Subcutaneous adipose tissue (tissue), 4 donors: ENCODE measurements around the gene USP25. TPM values are rescaled to one million over a fixed set of nuclear protein-coding genes. Genes with fewer than 3 reads are reported as not detected.

Experiments
- CTCF ChIP-seq: fragments of 450-650 bp; IDR thresholded peaks from one replicate; pipeline ENCODE4 v1.5.1; 2016; ENCODE audit warnings: low read depth, mild to moderate bottlenecking, control low read depth, antibody characterized with exemption, moderate library complexity
- total RNA-seq, 4 donors: library from RNA; depleted of rRNA; stranded (reverse); fragments of >200 nt; gene quantifications; one replicate each; pipeline ENCODE4 v1.1.0, GENCODE V29; 2016

Gene USP25
- total RNA-seq, 4 donors from 2014 or later: 61.9 to 93.9 (median 72.8) TPM

DNA sequence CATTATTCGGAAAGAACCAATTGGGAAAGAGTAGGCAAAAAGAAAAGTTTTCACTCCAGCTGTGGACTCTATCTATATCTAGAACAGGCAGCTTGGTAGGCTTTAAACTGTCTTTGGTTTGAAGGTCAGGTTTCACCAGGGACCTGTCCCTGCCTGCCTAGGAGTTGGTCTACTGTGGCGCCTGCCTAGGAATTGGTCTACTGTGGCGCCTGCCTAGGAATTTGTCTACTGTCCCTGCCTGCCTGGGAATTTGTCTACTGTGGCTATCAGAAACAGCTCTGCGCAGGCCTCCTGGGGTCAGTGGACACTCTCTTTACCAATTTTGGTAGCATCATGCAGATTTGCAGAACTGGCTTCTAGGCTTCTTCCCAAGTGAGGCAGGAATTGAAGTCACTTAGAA lies 13.8 kb downstream of the USP25 start:
- TF ChIP-seq CTCF: no peak

GRCh38 chr21:15744926-15745325 lies 15.1 kb downstream of the USP25 start:
- TF ChIP-seq CTCF: no peak

GRCh38 chr21:15748586-15748985 lies 18.8 kb downstream of the USP25 start:
- no peak for TF ChIP-seq CTCF

DNA sequence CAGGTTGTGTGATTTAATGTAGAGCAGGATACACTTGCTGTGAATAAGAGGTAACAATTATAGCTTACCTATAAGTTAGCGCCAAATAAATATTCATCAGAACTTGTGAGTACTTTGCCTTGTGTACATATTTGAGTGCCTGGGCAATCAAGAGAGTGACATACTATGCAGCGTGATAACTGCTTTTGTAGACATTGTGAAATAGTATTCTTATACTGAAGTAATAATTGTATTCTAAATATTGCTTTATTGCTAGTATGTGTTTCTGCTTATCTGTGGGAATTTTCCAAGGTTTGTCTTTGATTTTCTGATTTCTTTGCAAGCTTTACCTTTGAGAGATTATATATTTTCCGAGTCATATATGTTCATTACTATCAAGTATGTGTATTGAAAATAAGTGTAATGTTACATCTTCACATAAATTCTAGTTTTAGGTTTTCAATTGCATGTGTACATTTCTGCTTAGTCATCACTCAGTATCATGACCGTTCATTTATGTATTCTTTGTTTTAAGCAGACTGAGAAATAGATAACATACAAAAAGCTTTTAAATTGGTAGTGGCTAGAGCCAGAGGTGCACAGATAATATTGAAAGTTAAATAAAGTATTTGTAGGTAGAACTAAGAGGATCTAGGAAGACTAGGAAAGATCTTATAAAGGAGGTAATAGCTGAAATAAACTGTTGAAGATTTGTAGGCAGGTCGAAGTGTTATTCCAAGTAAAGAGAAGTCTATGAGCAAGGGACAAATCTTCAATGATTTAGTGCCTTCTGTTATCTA lies 19.5 kb downstream of the USP25 start:
- no peak for TF ChIP-seq CTCF

DNA sequence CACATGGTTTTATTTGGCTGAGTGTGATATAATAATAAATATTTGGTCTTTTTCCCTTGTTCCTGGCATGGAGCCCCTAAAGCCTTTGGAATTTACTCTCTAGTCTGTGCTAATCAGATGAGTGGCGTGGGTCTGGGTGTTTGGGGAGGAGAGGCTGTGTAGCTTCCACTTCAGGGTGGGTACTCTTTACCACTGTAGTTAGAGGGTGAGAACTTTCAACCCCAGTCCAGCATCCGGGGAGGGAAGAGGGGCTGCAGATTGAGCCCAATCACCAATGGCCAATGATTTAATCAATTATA lies 20.0 kb downstream of the USP25 start:
- TF ChIP-seq CTCF: no peak

- TF ChIP-seq CTCF: no peak
Measured at GRCh38 chr21:15751037-15751436, 21.3 kb downstream of the USP25 start.

GRCh38 chr21:15751546-15751945 lies 21.8 kb downstream of the USP25 start:
- no peak for TF ChIP-seq CTCF
